K562 (cell line): ENCODE results near the gene CUTA. TPM values are rescaled to one million over a fixed set of nuclear protein-coding genes. Genes with fewer than 3 reads are reported as not detected.
A peak's percentile ranks its signal among the peaks of the same experiment; 100 is the strongest.

Experiments
- ARID1B ChIP-seq: fragments of 450-650 bp; IDR thresholded peaks from 2 replicates; pipeline ENCODE4 v1.6.1; 2016; ENCODE audit warnings: antibody characterized with exemption, mild to moderate bottlenecking, inconsistent platforms
- COPS2 ChIP-seq: fragments of 450-650 bp; conservative IDR thresholded peaks from 2 replicates; pipeline ENCODE4 v1.6.1; 2016; ENCODE audit warnings: mild to moderate bottlenecking, moderate library complexity
- ESRRB ChIP-seq: fragments of 250-450 bp; sonication (Bioruptor Pico); IDR thresholded peaks from 2 replicates; pipeline ENCODE4 v1.5.0; 2020; ENCODE audit warnings: mild to moderate bottlenecking, moderate library complexity, borderline replicate concordance
- JUN ChIP-seq, 2 experiments: sonication (generic) in 1 of 2; formaldehyde crosslinking in 1 of 2; IDR thresholded peaks; 2 replicates each; pipeline versions ENCODE4 v1.6.1 to v1.8.0; 2012 to 2022; ENCODE audit warnings: borderline replicate concordance in 2 of 2, mild to moderate bottlenecking in 2 of 2, improper control_type of control experiment in 1 of 2, low read depth in 1 of 2, low read length in 1 of 2, missing genetic modification reagents in 1 of 2
- NFYB ChIP-seq: IDR thresholded peaks from 2 replicates; pipeline ENCODE4 v1.6.1; 2011; ENCODE audit warnings: mild to moderate bottlenecking, moderate library complexity; ENCODE audit not compliant: insufficient read length; ENCODE audit errors: extremely low read depth
- NR2F6 ChIP-seq: fragments of 450-650 bp; formaldehyde crosslinking; IDR thresholded peaks from 2 replicates; pipeline ENCODE4 v1.4.0; 2020; ENCODE audit warnings: mild to moderate bottlenecking
- PHB ChIP-seq: fragments of 250-450 bp; sonication (Bioruptor Pico); IDR thresholded peaks from 2 replicates; pipeline ENCODE4 v1.5.0; 2021
- PHF21A ChIP-seq: fragments of 450-650 bp; IDR thresholded peaks from 2 replicates; pipeline ENCODE4 v1.6.1; 2017; ENCODE audit warnings: low read depth, borderline replicate concordance
- POLR2AphosphoS2 ChIP-seq: IDR thresholded peaks from 2 replicates; pipeline ENCODE4 v1.6.1; 2012; ENCODE audit warnings: low read length, improper control_type of control experiment
- RBM17 ChIP-seq: fragments of 200-400 bp; formaldehyde crosslinking; IDR thresholded peaks from 2 replicates; pipeline ENCODE4 v1.6.1; 2017; ENCODE audit warnings: low read depth, mild to moderate bottlenecking, low read length, borderline replicate concordance
- SMARCC2 ChIP-seq: fragments of 450-650 bp; IDR thresholded peaks from 2 replicates; pipeline ENCODE4 v1.6.1; 2017; ENCODE audit warnings: antibody characterized with exemption, moderate library complexity, mild to moderate bottlenecking, low read depth
- SMC3 ChIP-seq: conservative IDR thresholded peaks from 2 replicates; pipeline ENCODE4 v1.6.1; 2011; ENCODE audit warnings: low read depth, low read length, improper control_type of control experiment; ENCODE audit not compliant: insufficient read depth
- SRF ChIP-seq, 2 experiments: fragments of 250-450, 450-650 bp in 1 of 2; sonication (Bioruptor Pico) in 1 of 2; sonication (generic) in 1 of 2; formaldehyde crosslinking; IDR thresholded peaks; 2 replicates each; pipeline versions ENCODE4 v1.5.0 to v1.5.1; 2020 to 2022; ENCODE audit warnings: mild to moderate bottlenecking in 1 of 2, missing genetic modification reagents in 1 of 2
- SRSF7 ChIP-seq: fragments of 200-400 bp; formaldehyde crosslinking; optimal IDR thresholded peaks from 2 replicates; pipeline ENCODE3; 2017; ENCODE audit warnings: mild to moderate bottlenecking, low read depth, low read length
- TAF7 ChIP-seq: fragments of 450-650 bp; IDR thresholded peaks from 2 replicates; pipeline ENCODE4 v1.6.1; 2016; ENCODE audit warnings: missing genetic modification characterization, missing compliant biosample characterization
- ZNF311 ChIP-seq: fragments of 250-450 bp; sonication (Bioruptor Pico); IDR thresholded peaks from 2 replicates; pipeline ENCODE4 v1.4.0; 2020; ENCODE audit warnings: mild to moderate bottlenecking, moderate library complexity
- ZNF589 ChIP-seq: fragments of 200-800 bp; sonication (Bioruptor generic); IDR thresholded peaks from 2 replicates; pipeline ENCODE4 v1.6.1; 2016; ENCODE audit warnings: low read depth, missing genetic modification characterization, missing compliant biosample characterization
- ZNF696 ChIP-seq: fragments of 250-450 bp; sonication (Bioruptor Pico); conservative IDR thresholded peaks from 2 replicates; pipeline ENCODE4 v1.4.0; 2020; ENCODE audit warnings: mild to moderate bottlenecking, moderate library complexity
- polyA plus RNA-seq, 8 experiments: library from polyadenylated mRNA; depleted of rRNA in 4 of 8; stranded (reverse) in 5 of 8; unstranded in 3 of 8; fragments of >200 nt; fragmentation: Nextera tagmentation in 2 of 8; fragmentation: Illumina TruSeq in 1 of 8; extraction: Ambion mirVana in 2 of 8; extraction: Trizol in 1 of 8; gene quantifications; 2 replicates each; pipeline versions ENCODE4 v1.2.1 to v1.2.3, GENCODE V29; 2011 to 2014; ENCODE audit warnings: inconsistent platforms in 1 of 8, missing spikeins in 1 of 8
- total RNA-seq, 7 experiments: library from RNA; depleted of rRNA in 6 of 7; stranded (reverse); fragments of >200 nt in 6 of 7; fragmentation: Illumina TruSeq in 2 of 7; extraction: Trizol in 2 of 7; gene quantifications; 2 replicates each; pipeline versions ENCODE4 v1.2.1 to v1.2.3, GENCODE V29; 2011 to 2021; ENCODE audit warnings: low replicate concordance in 1 of 7
- TF ChIP-seq, protein P1 (sequence below): fragments of 450-650 bp; IDR thresholded peaks from 2 replicates; pipeline ENCODE4 v1.6.1; 2017; ENCODE audit warnings: antibody characterized with exemption, mild to moderate bottlenecking
- TF ChIP-seq, protein P2 (sequence below): fragments of 250-450 bp; sonication (Bioruptor Pico); IDR thresholded peaks from 2 replicates; pipeline ENCODE4 v1.5.0; 2021
- TF ChIP-seq, protein P3 (sequence below): fragments of 250-450 bp; sonication (Bioruptor Pico); IDR thresholded peaks from 2 replicates; pipeline ENCODE4 v1.4.0; 2020; ENCODE audit warnings: borderline replicate concordance

Gene CUTA
- total and polyA plus RNA-seq, 9 of the 15 experiments (the other 6 are each of a cell fraction or from before 2014, with no cell fraction given) = 166 to 682 (median 310) TPM

DNA sequence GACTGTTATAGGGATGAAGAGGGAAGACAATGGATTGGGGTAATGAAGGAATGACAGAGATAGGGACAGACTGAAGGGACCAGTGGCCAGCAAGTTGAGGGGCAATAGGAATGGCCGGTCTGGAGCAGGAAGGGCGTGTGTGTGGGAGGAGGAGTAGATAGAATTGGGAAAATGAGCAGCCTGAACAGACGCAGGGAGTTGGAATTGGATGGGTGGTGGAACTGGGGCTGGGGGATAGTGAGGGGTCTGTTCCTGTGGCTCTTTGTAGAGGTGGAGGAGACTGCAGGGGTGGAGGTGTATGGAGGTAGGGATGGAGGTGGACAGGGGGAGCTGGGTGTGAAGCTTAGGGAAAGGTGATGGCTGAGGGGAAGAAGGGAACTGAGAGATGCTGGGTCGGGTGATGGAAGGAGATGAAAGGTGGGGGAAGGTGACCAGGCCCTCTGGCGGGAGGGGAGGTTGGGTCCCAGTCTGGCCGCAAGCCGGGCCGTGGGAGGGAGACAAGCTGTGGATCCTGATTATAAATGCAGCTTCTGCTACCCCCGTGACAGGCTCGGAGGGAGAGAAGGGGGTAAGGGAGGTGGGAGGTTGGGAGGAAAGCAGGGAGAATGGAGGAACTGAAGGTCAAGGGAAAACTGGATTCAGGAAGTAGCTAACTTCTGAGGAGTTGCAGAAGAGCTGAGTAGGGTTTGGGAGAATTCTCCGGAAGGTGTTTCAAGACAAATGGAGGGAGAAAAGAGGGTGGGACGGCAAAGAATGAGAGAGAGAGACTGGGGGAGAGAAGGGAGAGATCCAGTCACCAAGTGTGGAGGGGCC lies 7.2 kb upstream of the CUTA start (continued):
- TF ChIP-seq, protein P1, sequence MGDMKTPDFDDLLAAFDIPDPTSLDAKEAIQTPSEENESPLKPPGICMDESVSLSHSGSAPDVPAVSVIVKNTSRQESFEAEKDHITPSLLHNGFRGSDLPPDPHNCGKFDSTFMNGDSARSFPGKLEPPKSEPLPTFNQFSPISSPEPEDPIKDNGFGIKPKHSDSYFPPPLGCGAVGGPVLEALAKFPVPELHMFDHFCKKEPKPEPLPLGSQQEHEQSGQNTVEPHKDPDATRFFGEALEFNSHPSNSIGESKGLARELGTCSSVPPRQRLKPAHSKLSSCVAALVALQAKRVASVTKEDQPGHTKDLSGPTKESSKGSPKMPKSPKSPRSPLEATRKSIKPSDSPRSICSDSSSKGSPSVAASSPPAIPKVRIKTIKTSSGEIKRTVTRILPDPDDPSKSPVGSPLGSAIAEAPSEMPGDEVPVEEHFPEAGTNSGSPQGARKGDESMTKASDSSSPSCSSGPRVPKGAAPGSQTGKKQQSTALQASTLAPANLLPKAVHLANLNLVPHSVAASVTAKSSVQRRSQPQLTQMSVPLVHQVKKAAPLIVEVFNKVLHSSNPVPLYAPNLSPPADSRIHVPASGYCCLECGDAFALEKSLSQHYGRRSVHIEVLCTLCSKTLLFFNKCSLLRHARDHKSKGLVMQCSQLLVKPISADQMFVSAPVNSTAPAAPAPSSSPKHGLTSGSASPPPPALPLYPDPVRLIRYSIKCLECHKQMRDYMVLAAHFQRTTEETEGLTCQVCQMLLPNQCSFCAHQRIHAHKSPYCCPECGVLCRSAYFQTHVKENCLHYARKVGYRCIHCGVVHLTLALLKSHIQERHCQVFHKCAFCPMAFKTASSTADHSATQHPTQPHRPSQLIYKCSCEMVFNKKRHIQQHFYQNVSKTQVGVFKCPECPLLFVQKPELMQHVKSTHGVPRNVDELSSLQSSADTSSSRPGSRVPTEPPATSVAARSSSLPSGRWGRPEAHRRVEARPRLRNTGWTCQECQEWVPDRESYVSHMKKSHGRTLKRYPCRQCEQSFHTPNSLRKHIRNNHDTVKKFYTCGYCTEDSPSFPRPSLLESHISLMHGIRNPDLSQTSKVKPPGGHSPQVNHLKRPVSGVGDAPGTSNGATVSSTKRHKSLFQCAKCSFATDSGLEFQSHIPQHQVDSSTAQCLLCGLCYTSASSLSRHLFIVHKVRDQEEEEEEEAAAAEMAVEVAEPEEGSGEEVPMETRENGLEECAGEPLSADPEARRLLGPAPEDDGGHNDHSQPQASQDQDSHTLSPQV = no peak
- TF ChIP-seq ZNF696 (CRISPR knock-in tag) (no peak), RBM17 (no peak), SRF (CRISPR knock-in tag; IDR thresholded peaks at IDR 0.05) (no peak), POLR2AphosphoS2 (no peak), ARID1B (peak; percentile 85), PHF21A (peak; percentile 76), ZNF589 (CRISPR knock-in tag) (no peak), NR2F6 (CRISPR knock-in tag) (no peak), JUN (IDR thresholded peaks at IDR 0.05; ENCODE audit: borderline replicate concordance, low read depth, low read length) (no peak), JUN (CRISPR knock-in tag; IDR thresholded peaks at IDR 0.05; ENCODE audit: borderline replicate concordance) (no peak), PHB (CRISPR knock-in tag) (no peak), SMC3 (no peak), SRSF7 (no peak), TAF7 (peak; percentile 71), COPS2 (no peak), SMARCC2 (peak; percentile 64; the same call in 1 of the 2 replicates), NFYB (no peak), ESRRB (CRISPR knock-in tag) (no peak), ZNF311 (CRISPR knock-in tag) (no peak)
- TF ChIP-seq, protein P2, sequence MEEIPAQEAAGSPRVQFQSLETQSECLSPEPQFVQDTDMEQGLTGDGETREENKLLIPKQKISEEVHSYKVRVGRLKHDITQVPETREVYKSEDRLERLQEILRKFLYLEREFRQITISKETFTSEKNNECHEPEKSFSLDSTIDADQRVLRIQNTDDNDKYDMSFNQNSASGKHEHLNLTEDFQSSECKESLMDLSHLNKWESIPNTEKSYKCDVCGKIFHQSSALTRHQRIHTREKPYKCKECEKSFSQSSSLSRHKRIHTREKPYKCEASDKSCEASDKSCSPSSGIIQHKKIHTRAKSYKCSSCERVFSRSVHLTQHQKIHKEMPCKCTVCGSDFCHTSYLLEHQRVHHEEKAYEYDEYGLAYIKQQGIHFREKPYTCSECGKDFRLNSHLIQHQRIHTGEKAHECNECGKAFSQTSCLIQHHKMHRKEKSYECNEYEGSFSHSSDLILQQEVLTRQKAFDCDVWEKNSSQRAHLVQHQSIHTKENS (CRISPR knock-in tag) = no peak
- TF ChIP-seq, protein P3, sequence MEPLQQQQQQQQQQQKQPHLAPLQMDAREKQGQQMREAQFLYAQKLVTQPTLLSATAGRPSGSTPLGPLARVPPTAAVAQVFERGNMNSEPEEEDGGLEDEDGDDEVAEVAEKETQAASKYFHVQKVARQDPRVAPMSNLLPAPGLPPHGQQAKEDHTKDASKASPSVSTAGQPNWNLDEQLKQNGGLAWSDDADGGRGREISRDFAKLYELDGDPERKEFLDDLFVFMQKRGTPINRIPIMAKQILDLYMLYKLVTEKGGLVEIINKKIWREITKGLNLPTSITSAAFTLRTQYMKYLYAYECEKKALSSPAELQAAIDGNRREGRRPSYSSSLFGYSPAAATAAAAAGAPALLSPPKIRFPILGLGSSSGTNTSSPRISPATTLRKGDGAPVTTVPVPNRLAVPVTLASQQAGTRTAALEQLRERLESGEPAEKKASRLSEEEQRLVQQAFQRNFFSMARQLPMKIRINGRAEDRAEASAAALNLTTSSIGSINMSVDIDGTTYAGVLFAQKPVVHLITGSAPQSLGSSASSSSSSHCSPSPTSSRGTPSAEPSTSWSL = no peak
